Skin epidermis (tissue), 12 donors: ENCODE results near the gene RGS5.

Experiments used
- H3K27ac ChIP-seq, 21 experiments: fragments of 200-600 bp; sonication (generic) in 11 of 21; one replicate each; pipeline ENCODE4 v1.5.0; 2020; ENCODE audit warnings: mild to moderate bottlenecking in 3 of 21, inconsistent platforms in 2 of 21, moderate library complexity in 2 of 21
- H3K4me3 ChIP-seq, 7 experiments: fragments of 200-600 bp; sonication (generic) in 2 of 7; one replicate each; pipeline ENCODE4 v1.5.0; 2020; ENCODE audit warnings: inconsistent platforms in 2 of 7, mild to moderate bottlenecking in 2 of 7, moderate library complexity in 1 of 7

The RGS5 gene

DNA sequence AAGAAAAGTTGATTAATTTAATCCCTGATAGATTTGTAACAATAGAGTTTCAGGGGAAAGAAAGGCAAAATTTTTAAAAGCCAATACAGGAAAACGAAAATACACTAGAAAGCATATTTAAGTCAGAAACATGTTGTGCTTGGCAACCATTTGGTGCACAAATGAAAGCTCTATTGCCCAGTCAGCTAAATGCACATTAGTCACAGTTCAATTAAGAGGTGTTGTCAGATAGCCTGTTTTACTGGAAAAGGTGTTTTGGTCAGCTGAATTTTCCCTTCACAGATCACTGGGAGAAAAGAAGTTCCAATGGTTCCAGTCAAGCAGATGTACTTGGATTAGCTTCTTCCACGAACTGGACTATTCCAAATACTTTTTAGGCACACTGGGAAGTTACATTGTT is 108.1 kb downstream of the RGS5 start:
- H3K4me3 ChIP-seq = no peak overlapping the region
- no peak overlapping the region for H3K27ac ChIP-seq

GRCh38 chr1:163094182-163094581 is 108.5 kb downstream of the RGS5 start:
- Histone ChIP-seq H3K27ac (no peak overlapping the region), H3K4me3 (no peak overlapping the region)

GRCh38 chr1:163093579-163093978 is 109.1 kb downstream of the RGS5 start:
- Histone ChIP-seq H3K27ac (no peak overlapping the region), H3K4me3 (no peak overlapping the region)

DNA sequence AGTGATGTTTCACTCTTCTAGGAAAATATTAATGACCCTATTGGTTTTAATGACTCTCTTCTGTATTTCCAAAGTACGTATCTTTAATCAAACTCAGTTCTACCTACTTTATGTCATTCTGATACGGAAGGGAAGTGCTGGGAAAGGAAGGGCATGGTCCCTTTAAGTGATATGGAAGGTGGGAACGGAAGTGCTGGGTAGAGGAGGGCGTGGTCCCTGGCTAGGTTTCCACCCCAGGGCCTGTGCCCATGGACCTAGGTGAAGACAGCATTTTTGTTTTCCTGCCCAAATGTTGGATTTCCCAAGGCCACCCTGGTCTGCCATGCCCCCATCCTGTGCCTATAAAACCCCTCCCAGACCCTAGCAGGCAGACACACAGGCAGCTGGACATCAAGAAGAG is 109.5 kb downstream of the RGS5 start:
- Histone ChIP-seq H3K27ac (no peak overlapping the region), H3K4me3 (no peak overlapping the region)
